Epithelial cell of proximal tubule (primary cell): ENCODE data around the gene ZNF394. TPM values are rescaled to one million over a fixed set of nuclear protein-coding genes. Genes with fewer than 3 reads are reported as not detected.

Experiments
- DNase-seq: peaks from one replicate; pipeline ENCODE4 v3.0.0-alpha.2; 2011; ENCODE audit warnings: low read depth
- H3K4me3 ChIP-seq: 2 replicates; pipeline ENCODE4 v1.5.1; 2011; ENCODE audit warnings: low read depth, mild to moderate bottlenecking, low read length
- total RNA-seq: library from RNA; depleted of rRNA; stranded (reverse); fragments of >200 nt; gene quantifications from 2 replicates; pipeline ENCODE4 v1.2.3, GENCODE V29; 2015
- TF ChIP-seq, protein P1 (sequence below): conservative IDR thresholded peaks from 2 replicates; pipeline ENCODE4 v1.5.1; 2012; ENCODE audit warnings: low read depth, mild to moderate bottlenecking, low read length

Gene ZNF394
- total RNA-seq, 1 donor from 2014 or later: 15.7 TPM

DNA sequence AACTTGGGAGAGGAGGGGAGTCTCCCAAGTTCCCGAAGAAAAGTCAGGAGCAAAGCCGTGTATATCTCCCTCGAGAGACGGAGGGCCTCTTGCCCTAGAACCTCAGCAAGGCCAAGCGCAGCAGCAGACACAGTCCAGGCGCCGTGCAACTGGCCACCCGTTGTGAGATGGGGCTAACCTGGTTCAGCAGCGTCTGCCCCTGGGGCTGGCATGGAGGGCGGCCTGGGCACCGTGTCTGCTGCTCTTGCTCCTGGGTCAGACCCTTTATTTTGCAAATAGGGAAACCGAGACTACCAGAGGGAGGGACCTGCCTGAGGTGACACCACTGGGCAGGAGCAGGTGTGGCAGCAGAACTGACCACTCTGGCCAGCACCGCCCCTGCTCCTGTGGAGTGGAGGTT lies 47.5 kb downstream of the ZNF394 start:
- no peak for DNase-seq
- no peak overlapping the region for H3K4me3 ChIP-seq
- TF ChIP-seq, protein P1, sequence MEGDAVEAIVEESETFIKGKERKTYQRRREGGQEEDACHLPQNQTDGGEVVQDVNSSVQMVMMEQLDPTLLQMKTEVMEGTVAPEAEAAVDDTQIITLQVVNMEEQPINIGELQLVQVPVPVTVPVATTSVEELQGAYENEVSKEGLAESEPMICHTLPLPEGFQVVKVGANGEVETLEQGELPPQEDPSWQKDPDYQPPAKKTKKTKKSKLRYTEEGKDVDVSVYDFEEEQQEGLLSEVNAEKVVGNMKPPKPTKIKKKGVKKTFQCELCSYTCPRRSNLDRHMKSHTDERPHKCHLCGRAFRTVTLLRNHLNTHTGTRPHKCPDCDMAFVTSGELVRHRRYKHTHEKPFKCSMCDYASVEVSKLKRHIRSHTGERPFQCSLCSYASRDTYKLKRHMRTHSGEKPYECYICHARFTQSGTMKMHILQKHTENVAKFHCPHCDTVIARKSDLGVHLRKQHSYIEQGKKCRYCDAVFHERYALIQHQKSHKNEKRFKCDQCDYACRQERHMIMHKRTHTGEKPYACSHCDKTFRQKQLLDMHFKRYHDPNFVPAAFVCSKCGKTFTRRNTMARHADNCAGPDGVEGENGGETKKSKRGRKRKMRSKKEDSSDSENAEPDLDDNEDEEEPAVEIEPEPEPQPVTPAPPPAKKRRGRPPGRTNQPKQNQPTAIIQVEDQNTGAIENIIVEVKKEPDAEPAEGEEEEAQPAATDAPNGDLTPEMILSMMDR: no peak

DNA sequence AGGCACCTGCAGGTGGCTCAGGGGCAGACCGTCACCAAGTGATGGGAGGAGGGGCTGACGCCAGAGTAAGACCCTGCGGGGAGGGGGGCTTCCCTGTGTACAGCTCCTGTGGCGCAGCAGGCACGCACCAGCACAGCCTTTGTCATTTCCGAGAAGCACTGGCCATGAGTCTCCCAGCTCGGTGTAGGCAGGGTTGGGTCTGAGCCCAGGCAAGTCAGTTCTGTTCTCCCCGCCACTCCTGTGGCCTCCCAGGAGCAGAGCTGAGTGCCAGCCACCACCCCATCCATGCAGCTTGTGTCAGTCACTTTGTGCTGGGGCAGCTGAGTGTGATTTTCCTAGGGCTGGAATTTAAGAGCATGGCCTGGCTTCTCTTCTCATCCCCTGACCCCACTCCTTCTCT lies 48.1 kb downstream of the ZNF394 start:
- DNase-seq: no peak
- H3K4me3 ChIP-seq: no peak overlapping the region
- TF ChIP-seq, protein P1: no peak

DNA sequence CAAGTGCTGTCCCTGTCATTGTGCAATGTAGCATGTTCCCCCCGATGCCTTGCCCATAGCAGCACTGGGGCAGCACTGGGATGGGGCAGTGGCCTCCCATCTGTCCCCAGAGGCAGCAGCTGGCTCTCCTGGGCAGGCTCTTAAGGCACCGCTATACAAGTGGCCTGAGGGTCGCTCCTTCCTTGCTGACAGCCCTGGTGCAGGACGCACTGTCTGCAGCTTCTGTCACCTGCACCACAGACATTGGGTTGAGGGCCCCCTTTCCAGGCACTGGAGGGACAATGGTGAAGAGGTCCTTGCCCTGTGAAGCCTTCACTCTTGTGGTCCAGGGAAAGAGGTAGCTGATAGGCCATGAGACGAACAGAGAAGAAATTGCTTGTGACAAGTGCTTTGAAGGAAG lies 50.8 kb downstream of the ZNF394 start:
- no peak overlapping the region for H3K4me3 ChIP-seq

DNA sequence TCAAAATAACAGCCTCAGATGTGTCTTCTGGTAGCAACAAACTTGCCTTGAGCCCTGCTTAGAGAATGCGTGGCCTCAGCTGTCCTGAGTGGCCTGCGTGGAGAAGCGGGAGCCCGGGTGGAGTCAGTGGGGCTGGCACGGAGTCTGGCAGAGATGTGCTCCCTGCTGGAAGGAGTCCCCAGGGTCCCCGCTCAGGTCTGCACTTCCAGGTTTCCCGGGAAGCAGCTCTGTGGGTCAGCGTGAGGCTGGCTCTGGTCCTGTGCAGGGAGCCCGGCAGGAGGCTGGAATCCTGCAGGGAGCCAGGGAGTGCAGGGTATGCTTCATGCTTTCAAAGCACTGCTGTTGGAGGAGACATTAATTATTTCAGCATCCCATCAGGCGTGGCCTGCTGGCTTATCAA lies 51.2 kb downstream of the ZNF394 start:
- DNase-seq: no peak
- TF ChIP-seq, protein P1: no peak
- H3K4me3 ChIP-seq: no peak overlapping the region

More for the DNA sequence above, 50.8 kb downstream of the ZNF394 start:
- TF ChIP-seq, protein P1: no peak
- DNase-seq: no peak

DNA sequence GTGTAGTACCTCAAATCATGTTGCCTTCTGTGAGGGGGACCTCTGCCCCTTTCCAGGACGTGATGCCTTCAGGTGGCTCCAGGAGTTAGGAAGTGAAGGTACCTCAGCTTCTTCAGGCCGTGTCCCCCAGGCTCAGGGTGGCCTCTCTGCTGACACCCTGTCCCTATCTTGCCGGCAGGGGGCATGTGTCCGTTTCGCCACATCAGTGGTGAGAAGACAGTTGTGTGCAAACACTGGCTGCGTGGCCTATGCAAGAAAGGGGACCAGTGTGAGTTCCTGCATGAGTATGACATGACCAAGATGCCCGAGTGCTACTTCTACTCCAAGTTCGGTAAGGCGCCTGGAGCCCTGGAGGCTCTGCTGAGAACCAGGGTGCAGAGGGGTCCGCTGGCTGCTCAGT lies 52.1 kb downstream of the ZNF394 start:
- H3K4me3 ChIP-seq: no peak overlapping the region
- TF ChIP-seq, protein P1: peak; percentile 39
- no peak for DNase-seq

DNA sequence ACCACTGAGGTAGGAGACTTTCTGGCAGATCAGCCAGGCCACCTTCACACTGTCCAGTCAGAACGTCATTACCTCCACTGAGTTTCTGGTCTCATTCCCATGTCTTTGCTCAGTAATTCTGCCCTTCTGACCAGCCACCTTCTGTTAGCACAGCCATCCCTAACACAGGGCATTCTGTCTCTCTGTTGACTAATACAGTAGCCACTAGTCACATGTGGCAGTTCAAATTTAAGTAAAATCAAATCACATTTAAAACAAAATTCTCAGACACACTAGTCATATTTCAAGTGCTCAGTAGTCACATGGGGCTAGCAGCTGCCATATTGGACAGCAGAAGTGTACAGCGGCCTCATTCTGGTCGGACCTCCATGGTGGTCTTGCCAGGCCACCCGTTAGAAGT lies 54.0 kb downstream of the ZNF394 start:
- no peak overlapping the region for H3K4me3 ChIP-seq
- TF ChIP-seq, protein P1: no peak
- DNase-seq: no peak

Other genes with a start within 250 kb of the ZNF394 start
- 1.0 and 1.4 TPM in 2 replicates for gene MYH16, start 227.4 kb downstream of the ZNF394 start, total RNA-seq
- 198 and 233 TPM in 2 replicates for gene ARPC1A, start 174.4 kb downstream of the ZNF394 start, total RNA-seq
- gene ARPC1B, start 125.6 kb downstream of the ZNF394 start, total RNA-seq: 378 and 509 TPM in 2 replicates
- gene PDAP1, start 91.7 kb downstream of the ZNF394 start, total RNA-seq: 123 and 159 TPM in 2 replicates
- gene BUD31, start 91.3 kb downstream of the ZNF394 start, total RNA-seq: 134 and 136 TPM in 2 replicates
- gene PTCD1, start 61.5 kb downstream of the ZNF394 start, total RNA-seq: 4.0 and 7.2 TPM in 2 replicates
- 15.8 and 43.1 TPM in 2 replicates for gene CPSF4, start 61.3 kb downstream of the ZNF394 start, total RNA-seq
- gene ATP5MF, start 34.1 kb downstream of the ZNF394 start, total RNA-seq: 1,313 and 2,133 TPM in 2 replicates
- 10.7 and 11.6 TPM in 2 replicates for gene ZNF789, start 27.4 kb downstream of the ZNF394 start, total RNA-seq
- gene ZKSCAN5, start 4.4 kb upstream of the ZNF394 start, total RNA-seq: 7.7 and 8.2 TPM in 2 replicates
- 6.0 and 6.2 TPM in 2 replicates for gene FAM200A, start 51.8 kb upstream of the ZNF394 start, total RNA-seq
- gene ZNF655, start 58.4 kb upstream of the ZNF394 start, total RNA-seq: 31.5 and 53.8 TPM in 2 replicates
- 0.17 and 0.43 TPM in 2 replicates for gene TMEM225B, start 98.0 kb upstream of the ZNF394 start, total RNA-seq
- gene ZSCAN25, start 116.7 kb upstream of the ZNF394 start, total RNA-seq: 7.4 and 11.0 TPM in 2 replicates
- gene CYP3A5, start 179.7 kb upstream of the ZNF394 start, total RNA-seq: 0.75 TPM in 1 of 2 replicates, not detected in the other
- gene CYP3A7, start 234.9 kb upstream of the ZNF394 start, total RNA-seq: 0.12 TPM in 1 of 2 replicates, not detected in the other